ENCODE measurements around the gene MPND.

DNA sequence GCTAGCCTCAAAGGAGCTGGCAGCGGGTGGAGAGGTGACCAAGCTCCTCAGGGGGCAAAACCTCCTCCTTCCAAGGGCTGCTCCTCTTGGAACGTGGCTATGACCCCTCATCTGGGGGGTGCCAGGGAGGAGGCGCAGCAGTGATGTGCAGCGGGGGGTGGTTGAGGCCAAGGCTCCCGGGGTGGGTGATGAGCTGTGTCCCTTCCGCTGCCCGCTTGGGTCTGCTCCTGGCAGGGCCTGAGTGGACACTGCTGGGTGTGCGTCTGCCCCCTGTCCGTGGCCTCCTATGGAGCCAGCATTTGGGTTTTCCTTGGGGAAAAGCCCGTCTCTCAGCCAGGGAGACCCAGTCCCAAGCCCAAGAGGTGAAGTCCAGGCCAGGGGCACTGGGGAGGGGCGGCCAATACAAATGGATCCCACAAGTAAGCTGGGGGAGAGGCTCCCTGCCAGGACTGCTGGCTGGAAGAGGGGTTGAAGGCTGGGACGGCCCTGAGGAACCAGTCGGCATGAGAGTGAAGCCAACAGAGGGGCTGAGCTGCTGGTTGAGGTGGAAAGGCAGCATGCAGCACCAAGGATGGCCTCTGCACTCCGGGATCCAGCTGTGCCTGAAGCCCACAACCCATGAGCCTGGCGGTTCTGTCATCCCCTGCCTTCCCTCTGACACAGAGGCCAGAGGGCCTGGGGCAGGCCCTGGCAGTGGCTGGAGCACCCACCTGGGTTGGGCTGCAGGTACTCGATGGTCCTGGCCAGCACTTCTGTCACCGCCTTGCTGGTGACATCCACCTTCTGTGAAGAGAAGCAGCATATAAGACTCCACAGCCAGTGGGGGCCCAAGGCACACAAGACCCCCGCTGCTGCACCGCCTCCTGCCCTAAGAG, 22.7 kb downstream of the MPND start:
- TF ChIP-seq CTCF (IDR thresholded peaks at IDR 0.05; ENCODE audit: low read length) (no peak), EZH2 (IDR thresholded peaks at IDR 0.05; ENCODE audit: borderline replicate concordance, low read length) (no peak)

Data from OCI-LY1 (cell line).